Ishikawa (cell line): ENCODE data around the gene SH3BP4.

Experiments used
- CEBPB ChIP-seq: IDR thresholded peaks from 2 replicates; pipeline ENCODE4 v1.6.1; 2012
- CREB1 ChIP-seq: IDR thresholded peaks from 2 replicates; pipeline ENCODE4 v1.6.1; 2012; ENCODE audit warnings: low read depth
- EGR1 ChIP-seq: IDR thresholded peaks from 2 replicates; pipeline ENCODE4 v1.6.1; 2012
- EP300 ChIP-seq: IDR thresholded peaks from 2 replicates; pipeline ENCODE4 v1.6.1; 2012; ENCODE audit warnings: borderline replicate concordance
- FOXM1 ChIP-seq: IDR thresholded peaks from 2 replicates; pipeline ENCODE4 v1.6.1; 2012; ENCODE audit warnings: low read depth, borderline replicate concordance
- NFIC ChIP-seq: IDR thresholded peaks from 2 replicates; pipeline ENCODE4 v1.6.1; 2012
- RAD21 ChIP-seq: IDR thresholded peaks from 2 replicates; pipeline ENCODE4 v1.6.1; 2012; ENCODE audit warnings: low read depth
- REST ChIP-seq: IDR thresholded peaks from 2 replicates; pipeline ENCODE4 v1.6.1; 2012; ENCODE audit warnings: low read depth, mild to moderate bottlenecking
- TAF1 ChIP-seq: IDR thresholded peaks from 2 replicates; pipeline ENCODE4 v1.6.1; 2012; ENCODE audit warnings: low read depth, mild to moderate bottlenecking
- TCF12 ChIP-seq: IDR thresholded peaks from 2 replicates; pipeline ENCODE4 v1.6.1; 2012; ENCODE audit warnings: low read depth
- TEAD4 ChIP-seq: IDR thresholded peaks from 2 replicates; pipeline ENCODE4 v1.6.1; 2012
- USF1 ChIP-seq: IDR thresholded peaks from 2 replicates; pipeline ENCODE4 v1.6.1; 2012
- YY1 ChIP-seq: IDR thresholded peaks from 2 replicates; pipeline ENCODE4 v1.6.1; 2012; ENCODE audit warnings: low read depth
- ZBTB7A ChIP-seq: IDR thresholded peaks from 2 replicates; pipeline ENCODE4 v1.6.1; 2012; ENCODE audit warnings: low read depth
- TF ChIP-seq, protein P1 (sequence below): IDR thresholded peaks from 2 replicates; pipeline ENCODE4 v1.6.1; 2012

Gene SH3BP4

DNA sequence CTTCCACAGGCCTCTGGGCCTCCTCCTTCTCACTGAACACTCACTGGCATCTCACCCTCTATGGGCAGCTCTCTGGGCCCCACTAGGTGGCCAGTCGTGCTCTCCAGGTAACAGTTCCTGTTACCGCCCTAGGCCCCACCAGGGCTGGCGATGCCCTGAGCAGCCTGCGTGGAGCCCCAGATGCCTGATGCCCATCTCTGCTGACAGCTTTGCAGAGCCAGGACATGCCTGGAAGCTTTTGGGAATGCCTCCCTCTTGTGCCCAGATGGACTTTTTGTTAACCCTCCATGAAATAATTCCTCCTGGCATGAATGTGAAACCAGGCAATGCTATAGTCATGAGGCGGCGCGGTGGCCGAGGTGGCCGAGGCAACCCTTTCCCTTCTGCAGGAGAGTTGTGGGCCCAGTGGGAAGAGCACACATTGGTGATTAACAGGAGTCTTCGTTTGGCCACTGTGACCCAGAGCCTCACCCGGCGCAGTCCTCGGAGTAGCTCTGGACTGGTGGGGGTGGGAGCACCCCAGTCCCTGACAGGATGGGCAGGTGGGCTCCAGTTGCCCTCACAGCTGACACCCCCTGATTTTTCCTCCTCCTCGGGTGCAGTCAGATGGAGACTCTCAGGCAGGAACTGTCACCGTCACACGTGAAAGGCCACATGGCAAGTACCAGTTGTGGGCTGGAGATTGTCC lies 80.0 kb downstream of the SH3BP4 start:
- TF ChIP-seq FOXM1 (no peak), RAD21 (no peak), EGR1 (no peak), EP300 (no peak), ZBTB7A (no peak), TAF1 (no peak), TCF12 (no peak), TEAD4 (no peak), YY1 (no peak), REST (no peak), CEBPB (no peak), USF1 (no peak), CREB1 (no peak), NFIC (no peak)
- TF ChIP-seq, protein P1, sequence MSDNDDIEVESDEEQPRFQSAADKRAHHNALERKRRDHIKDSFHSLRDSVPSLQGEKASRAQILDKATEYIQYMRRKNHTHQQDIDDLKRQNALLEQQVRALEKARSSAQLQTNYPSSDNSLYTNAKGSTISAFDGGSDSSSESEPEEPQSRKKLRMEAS = no peak

- TF ChIP-seq TAF1 (no peak), YY1 (no peak)
Observed at GRCh38 chr2:235032466-235032865, 80.6 kb downstream of the SH3BP4 start.

- TF ChIP-seq ZBTB7A (no peak), NFIC (no peak), TAF1 (no peak), CEBPB (no peak), REST (no peak), USF1 (no peak), TEAD4 (no peak), YY1 (no peak), TCF12 (no peak), CREB1 (no peak), FOXM1 (no peak), EP300 (no peak), EGR1 (no peak), RAD21 (no peak)
- TF ChIP-seq, protein P1 = no peak
Observed at GRCh38 chr2:235032949-235033348, 81.1 kb downstream of the SH3BP4 start.

DNA sequence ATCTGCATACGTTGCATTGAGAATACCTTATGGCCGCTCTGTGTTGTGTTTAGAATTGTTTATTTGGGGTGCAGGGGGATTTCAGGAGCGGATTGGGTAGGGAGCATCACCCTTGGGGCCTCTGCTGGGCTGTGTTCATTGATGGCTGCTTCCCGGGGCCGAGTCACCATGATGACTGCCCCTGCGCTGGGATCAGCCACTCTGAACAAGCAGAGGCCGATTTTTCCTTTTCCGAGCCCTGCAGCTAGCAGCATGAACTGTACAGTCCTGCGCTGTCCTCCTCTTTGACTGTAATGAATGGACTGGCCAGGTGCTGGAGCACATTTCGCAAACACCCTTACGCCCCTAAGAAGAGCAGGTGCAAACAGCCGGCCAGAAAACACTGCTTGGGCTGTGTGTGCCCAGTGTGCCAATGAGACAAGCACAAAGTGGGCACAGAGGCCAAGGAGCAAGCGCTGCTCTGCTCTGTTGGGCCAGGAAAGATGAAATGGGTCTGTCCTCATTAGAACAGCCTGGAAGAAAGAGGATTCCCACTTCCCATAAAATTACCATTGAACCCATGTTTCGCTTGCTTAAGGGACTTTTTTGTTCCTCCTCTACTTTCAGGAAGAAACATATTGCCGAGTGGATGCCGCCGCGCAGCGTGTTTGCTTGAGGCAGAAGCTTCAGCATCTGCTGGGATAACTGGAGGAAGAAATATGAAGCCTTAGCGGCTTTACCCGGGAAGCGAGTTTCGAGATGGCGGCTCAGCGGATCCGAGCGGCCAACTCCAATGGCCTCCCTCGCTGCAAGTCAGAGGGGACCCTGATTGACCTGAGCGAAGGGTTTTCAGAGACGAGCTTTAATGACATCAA lies 82.7 kb downstream of the SH3BP4 start:
- TF ChIP-seq REST (no peak), ZBTB7A (no peak), TEAD4 (no peak), CREB1 (no peak), RAD21 (no peak), EP300 (no peak), USF1 (no peak), TAF1 (no peak), FOXM1 (no peak), CEBPB (no peak)
- TF ChIP-seq, protein P1 = no peak
